GM23338 (cell line): Measurements from ENCODE around the gene PSMD13.

Experiments
- EZH2phosphoT487 ChIP-seq: fragments of 200-600 bp; sonication (generic); IDR thresholded peaks from one replicate; pipeline ENCODE4 v1.8.1; 2018; ENCODE audit warnings: antibody characterized with exemption; ENCODE audit not compliant: unreplicated experiment
- STAT1 ChIP-seq: IDR thresholded peaks from one replicate; pipeline ENCODE4 v1.6.1; 2016; ENCODE audit warnings: antibody characterized with exemption; ENCODE audit not compliant: unreplicated experiment

DNA sequence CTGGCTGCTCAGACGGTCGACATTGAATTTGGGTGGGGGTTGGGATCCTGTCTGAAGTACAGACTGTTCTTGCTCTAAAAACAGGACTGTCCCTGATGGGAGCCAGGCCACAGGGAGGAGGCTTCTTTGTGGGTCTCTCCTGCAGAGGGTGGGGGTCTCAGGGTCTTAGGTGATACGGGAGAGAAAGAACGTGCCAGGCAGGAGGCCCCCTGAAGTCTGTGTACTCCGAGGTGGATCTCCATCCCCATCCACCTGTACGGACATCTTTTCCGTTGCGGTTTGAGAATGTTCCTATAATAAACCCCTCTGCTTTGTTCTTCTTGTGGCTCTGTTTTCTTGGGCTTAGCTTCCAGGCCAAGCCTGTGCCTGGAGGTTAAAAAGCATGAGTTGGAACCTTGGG, 15.9 kb downstream of the PSMD13 start:
- TF ChIP-seq STAT1 (no peak), EZH2phosphoT487 (no peak)
